Esophagus muscularis mucosa (tissue), 4 donors: ENCODE measurements around the gene CPAMD8. TPM values are rescaled to one million over a fixed set of nuclear protein-coding genes. Genes with fewer than 3 reads are reported as not detected.

Experiments
- DNase-seq: peaks from one replicate; pipeline ENCODE4 v3.0.0-alpha.2; 2017; ENCODE audit errors: extremely low spot score
- H3K27ac ChIP-seq, 4 donors: fragments of 200-600 bp; sonication (generic); replicated peaks in 1 of 4; 1 replicate in 3 of 4; 2 replicates in 1 of 4; pipeline ENCODE4 v1.5.1; 2016 to 2019; ENCODE audit warnings: mild to moderate bottlenecking in 1 of 4
- H3K27me3 ChIP-seq, 4 donors: fragments of 200-600 bp; sonication (generic); one replicate each; pipeline versions ENCODE4 v1.5.1 to v1.6.0; 2016 to 2019
- H3K36me3 ChIP-seq, 4 donors: fragments of 200-600 bp; sonication (generic); one replicate each; pipeline ENCODE4 v1.5.1; 2016 to 2019
- H3K4me1 ChIP-seq, 4 donors: fragments of 200-600 bp; sonication (generic); one replicate each; pipeline ENCODE4 v1.5.1; 2016 to 2019
- H3K4me3 ChIP-seq, 4 donors: fragments of 200-600 bp; sonication (generic); 1 replicate in 2 of 4; 2 replicates in 2 of 4; pipeline ENCODE4 v1.5.1; 2016 to 2019; ENCODE audit warnings: mild to moderate bottlenecking in 4 of 4, moderate library complexity in 1 of 4
- H3K9me3 ChIP-seq, 4 donors: fragments of 200-600 bp; sonication (generic); 1 replicate in 3 of 4; 2 replicates in 1 of 4; pipeline ENCODE4 v1.5.1; 2016 to 2019
- CTCF ChIP-seq, 3 experiments: fragments of 200-600 bp in 2 of 3; fragments of 450-650 bp in 1 of 3; sonication (generic) in 2 of 3; IDR thresholded peaks; one replicate each; pipeline ENCODE4 v1.5.1; 2017 to 2019; ENCODE audit warnings: antibody characterized with exemption in 3 of 3, mild to moderate bottlenecking in 2 of 3, moderate library complexity in 1 of 3
- EP300 ChIP-seq: sonication (generic); formaldehyde crosslinking; IDR thresholded peaks from one replicate; pipeline ENCODE4 v1.6.1; 2017; ENCODE audit warnings: antibody characterized with exemption
- POLR2A ChIP-seq: fragments of 450-650 bp; IDR thresholded peaks from one replicate; pipeline ENCODE4 v1.6.1; 2017; ENCODE audit warnings: antibody characterized with exemption, moderate library complexity, mild to moderate bottlenecking, low read depth
- POLR2AphosphoS5 ChIP-seq, 2 donors: sonication (generic); formaldehyde crosslinking; IDR thresholded peaks; one replicate each; pipeline ENCODE4 v1.6.1; 2017; ENCODE audit warnings: antibody characterized with exemption in 2 of 2
- WGBS: methylation state at CpG from one replicate; pipeline ENCODE4 v1.1.5; 2018; 5-methylcytosine and 5-hydroxymethylcytosine counted together
- intact Hi-C: fragments of 100-400 bp; cut with DNase I; formaldehyde crosslinking; loops from one replicate; pipeline ENCODE4 v1.15.1; 2023
- total RNA-seq, 4 donors: library from RNA; depleted of rRNA; stranded (reverse); fragments of >200 nt; gene quantifications; one replicate each; pipeline versions ENCODE4 v1.1.0 to v1.2.1, GENCODE V29; 2016

CPAMD8 gene
- 10 to 100 TPM in 3 of 4 donors, 1 to 10 TPM in 1; 9.6 to 21.0 (median 13.0) TPM for total RNA-seq

- H3K4me1 ChIP-seq, result peaks cover 1 to 18% (median 9%) of the 10 kb centered on the region in 4 donors
- H3K9me3 ChIP-seq, result peaks cover 0 to 29% (median 21%) of the 10 kb centered on the region in 4 donors
- 13% methylated on average over 5 of the region's 67 CpGs for WGBS
- H3K27ac ChIP-seq, result no peak within 1 kb of the TSS
- no peaks in the 10 kb centered on the region for H3K36me3 ChIP-seq
- no peak for DNase-seq
- peak within 1 kb of the TSS; percentile 28 to 34 (median 32) for H3K4me3 ChIP-seq
- TF ChIP-seq POLR2A (no peak), POLR2AphosphoS5 (IDR thresholded peaks at IDR 0.05) (no peak), EP300 (no peak), CTCF (IDR thresholded peaks at IDR 0.05) (no peak)
- H3K27me3 ChIP-seq, result peaks cover 0 to 86% (median 28%) of the 10 kb centered on the region in 4 donors
- intact Hi-C loops, result no loop called here
Observed at GRCh38 chr19:17026706-17027534, at the start of gene CPAMD8. TSS of gene CPAMD8 (minus strand) at chr19:17026810. CDS start at chr19:17026642, 168 bp downstream.

GRCh38 chr19:17075864-17076542 lies 49.4 kb upstream of the CPAMD8 start:
- Histone ChIP-seq H3K4me3 (peak overlapping the region; percentile 59 to 82 (median 72)), H3K4me1 (peaks cover 44 to 70% (median 62%) of the 10 kb centered on the region in 4 donors), H3K36me3 (peaks cover 0 to 16% (median 6%) of the 10 kb centered on the region in 4 donors), H3K9me3 (no peaks in the 10 kb centered on the region), H3K27ac (peak overlapping the region; percentile 84 to 91 (median 90)), H3K27me3 (no peaks in the 10 kb centered on the region)
- DNase-seq, result no peak
- no peak for TF ChIP-seq CTCF (IDR thresholded peaks at IDR 0.05)
- no peak for TF ChIP-seq POLR2A
- TF ChIP-seq POLR2AphosphoS5 (IDR thresholded peaks at IDR 0.05), result no peak
- no peak for TF ChIP-seq EP300
- intact Hi-C loops, result loop anchor here (5.0 to 10.0 kb wide), 2 partner anchors 61 to 139 kb away; partner anchors contain the start of gene USE1
- 1% methylated on average over 43 of the region's 43 CpGs for WGBS

- Histone ChIP-seq H3K36me3 (peaks cover 0 to 19% (median 8%) of the 10 kb centered on the region in 4 donors), H3K9me3 (no peaks in the 10 kb centered on the region), H3K27ac (peak within 1 kb of the TSS; percentile 84 to 91 (median 90)), H3K27me3 (no peaks in the 10 kb centered on the region), H3K4me1 (peaks cover 42 to 63% (median 55%) of the 10 kb centered on the region in 4 donors), H3K4me3 (peak within 1 kb of the TSS; percentile 59 to 82 (median 72))
- WGBS, result 0% methylated on average over 42 of the region's 103 CpGs
- intact Hi-C loops, result loop anchor here (5.0 to 10.0 kb wide), 2 partner anchors 62 to 140 kb away; partner anchors contain the start of gene USE1
- TF ChIP-seq POLR2AphosphoS5 (IDR thresholded peaks at IDR 0.05), result peak; percentile 82 to 89
- TF ChIP-seq EP300, result no peak
- no peak for TF ChIP-seq CTCF (IDR thresholded peaks at IDR 0.05)
- peak; percentile 99 for DNase-seq
Observed at GRCh38 chr19:17075035-17075863, 48.6 kb upstream of the CPAMD8 start, which contains the start of the genes HAUS8 and MYO9B. TSS of gene HAUS8 (minus strand) at chr19:17075452. CDS start at chr19:17075422, 30 bp downstream. TSS of gene MYO9B (plus strand) at chr19:17075777. CDS start at chr19:17101718, 25,941 bp downstream.

- Histone ChIP-seq H3K4me1 (peaks cover 40 to 57% (median 50%) of the 10 kb centered on the region in 4 donors), H3K9me3 (no peaks in the 10 kb centered on the region), H3K27me3 (no peaks in the 10 kb centered on the region), H3K4me3 (peak overlapping the region; percentile 59 to 82 (median 72)), H3K36me3 (peaks cover 0 to 19% (median 8%) of the 10 kb centered on the region in 4 donors), H3K27ac (peak overlapping the region; percentile 84 to 90 (median 90))
- no peak for TF ChIP-seq CTCF (IDR thresholded peaks at IDR 0.05)
- no peak for TF ChIP-seq EP300
- no peak for TF ChIP-seq POLR2AphosphoS5 (IDR thresholded peaks at IDR 0.05)
- no peak for TF ChIP-seq POLR2A
- no peak for DNase-seq
- intact Hi-C loops, result loop anchor here (5.0 to 10.0 kb wide), 2 partner anchors 63 to 140 kb away; partner anchors contain the start of gene USE1
- WGBS, result 11% methylated on average over 9 of the region's 11 CpGs
Observed at GRCh38 chr19:17074634-17075034, 48.0 kb upstream of the CPAMD8 start.
